SJCRH30 (cell line): Measurements from ENCODE around the gene BMPR1A. TPM values are rescaled to one million over a fixed set of nuclear protein-coding genes. Genes with fewer than 3 reads are reported as not detected.

Experiments used
- DNase-seq, 2 experiments: peaks; one replicate each; pipeline ENCODE4 v3.0.0-alpha.2; 2015 to 2020
- H3K27ac ChIP-seq: fragments of 250-450 bp; sonication (Bioruptor Pico); 2 replicates; pipeline ENCODE4 v1.5.1; 2020; ENCODE audit warnings: mild to moderate bottlenecking, moderate library complexity
- H3K27me3 ChIP-seq: fragments of 250-450 bp; sonication (Bioruptor Pico); 2 replicates; pipeline ENCODE4 v1.5.1; 2020; ENCODE audit warnings: mild to moderate bottlenecking, moderate library complexity
- H3K36me3 ChIP-seq: fragments of 250-450 bp; sonication (Bioruptor Pico); 2 replicates; pipeline ENCODE4 v1.5.1; 2020; ENCODE audit warnings: mild to moderate bottlenecking, moderate library complexity
- H3K4me1 ChIP-seq: fragments of 250-450 bp; sonication (Bioruptor Pico); 2 replicates; pipeline ENCODE4 v1.5.1; 2020; ENCODE audit warnings: mild to moderate bottlenecking, moderate library complexity
- H3K4me3 ChIP-seq: fragments of 250-450 bp; sonication (Bioruptor Pico); 2 replicates; pipeline ENCODE4 v1.5.1; 2020; ENCODE audit warnings: mild to moderate bottlenecking, moderate library complexity
- H3K9me3 ChIP-seq: fragments of 250-450 bp; sonication (Bioruptor Pico); replicated peaks from 2 replicates; pipeline ENCODE4 v1.5.1; 2020; ENCODE audit warnings: mild to moderate bottlenecking, moderate library complexity
- total RNA-seq: library from RNA; depleted of rRNA; stranded (reverse); fragments of >200 nt; shearing (Covaris generic); gene quantifications from 2 replicates; pipeline ENCODE4 v1.2.3, GENCODE V29; 2014

The BMPR1A gene
- total RNA-seq, 1 experiment from 2014 or later = 36.3 TPM

DNA sequence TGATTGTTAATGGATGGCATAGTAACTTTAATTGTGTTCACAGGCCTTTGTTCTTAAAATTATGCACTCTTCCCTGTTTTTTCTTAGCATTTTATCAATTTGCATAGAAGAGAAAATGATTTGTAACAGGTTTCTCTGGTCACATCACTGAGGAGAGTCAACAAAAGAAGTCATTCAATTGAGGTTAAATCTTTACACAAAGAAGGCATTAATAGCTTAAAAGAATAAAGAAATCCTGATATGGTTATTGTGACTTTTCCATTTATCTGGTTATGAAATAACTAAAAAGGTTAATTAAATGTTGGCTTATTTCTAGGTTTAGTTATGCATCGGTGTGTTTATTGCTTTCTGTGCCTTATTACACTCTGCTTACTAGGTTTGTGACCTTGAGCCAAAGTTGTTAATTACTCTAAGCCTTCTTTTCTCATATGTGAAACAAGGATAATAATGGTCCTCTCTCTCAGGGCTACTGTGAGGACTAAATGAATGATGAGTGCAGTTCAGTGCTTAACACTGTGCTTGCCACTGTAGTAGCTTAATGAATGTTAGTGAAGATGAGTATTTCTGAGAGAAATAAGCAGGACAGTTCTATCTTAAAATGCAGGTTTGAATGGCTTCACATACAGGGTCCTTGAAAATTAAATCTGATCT is 12.1 kb downstream of the BMPR1A start:
- Histone ChIP-seq H3K27ac (no peak overlapping the region), H3K36me3 (no peaks in the 10 kb centered on the region), H3K4me3 (no peak overlapping the region), H3K27me3 (no peaks in the 10 kb centered on the region), H3K4me1 (no peaks in the 10 kb centered on the region), H3K9me3 (no peaks in the 10 kb centered on the region)
- DNase-seq = no peak

DNA sequence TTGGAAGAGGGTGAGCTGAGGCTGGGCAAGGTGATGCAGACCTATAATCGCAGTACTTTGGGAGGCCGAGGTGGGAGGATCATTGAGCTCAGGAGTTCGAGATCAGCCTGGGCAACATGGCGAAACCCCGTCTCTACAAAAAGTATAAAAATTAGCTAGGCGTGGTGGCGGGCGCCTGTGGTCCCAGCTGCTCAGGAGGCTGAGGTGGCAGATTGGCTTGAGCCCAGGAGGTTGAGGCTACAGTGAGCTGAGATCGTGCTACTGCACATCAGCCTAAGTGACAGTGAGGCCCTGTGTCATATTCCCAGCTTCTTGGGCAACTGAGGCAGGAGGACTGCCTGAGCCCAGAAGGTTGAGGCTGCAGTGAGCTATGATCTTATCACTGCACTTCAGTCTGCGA is 13.6 kb downstream of the BMPR1A start:
- Histone ChIP-seq H3K27ac (no peak overlapping the region), H3K27me3 (no peaks in the 10 kb centered on the region), H3K9me3 (no peaks in the 10 kb centered on the region), H3K4me1 (no peaks in the 10 kb centered on the region), H3K36me3 (no peaks in the 10 kb centered on the region), H3K4me3 (no peak overlapping the region)
- no peak for DNase-seq

DNA sequence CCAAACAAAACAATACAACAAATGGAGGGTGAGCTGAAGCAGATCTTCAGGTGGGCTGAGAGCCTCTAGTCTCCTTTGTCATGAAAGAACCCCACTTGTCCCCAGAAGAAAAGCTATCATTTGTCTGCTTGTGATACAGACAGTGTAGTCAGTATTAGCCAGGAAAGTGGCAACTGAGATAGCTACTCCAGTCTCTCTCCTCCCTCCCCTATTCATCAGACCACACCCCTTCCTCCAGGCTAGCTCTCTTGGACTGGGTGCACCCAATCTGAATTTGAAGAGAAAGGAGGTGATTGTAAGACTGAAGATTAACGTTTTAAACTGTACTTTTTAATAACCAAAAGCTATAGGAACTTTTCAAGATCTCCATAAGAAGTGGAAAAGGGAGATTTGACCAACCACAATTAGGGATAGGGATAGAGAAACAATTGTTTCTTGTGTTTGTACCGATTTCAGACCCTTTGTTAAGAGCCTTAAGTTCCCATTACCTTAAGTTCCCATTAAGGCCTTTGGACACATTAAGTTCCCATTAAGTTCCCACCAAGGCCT is 14.1 kb downstream of the BMPR1A start:
- H3K36me3 ChIP-seq = no peaks in the 10 kb centered on the region
- no peaks in the 10 kb centered on the region for H3K4me1 ChIP-seq
- no peak for DNase-seq
- no peak overlapping the region for H3K4me3 ChIP-seq
- H3K27ac ChIP-seq = no peak overlapping the region
- no peaks in the 10 kb centered on the region for H3K9me3 ChIP-seq
- H3K27me3 ChIP-seq = no peaks in the 10 kb centered on the region

DNA sequence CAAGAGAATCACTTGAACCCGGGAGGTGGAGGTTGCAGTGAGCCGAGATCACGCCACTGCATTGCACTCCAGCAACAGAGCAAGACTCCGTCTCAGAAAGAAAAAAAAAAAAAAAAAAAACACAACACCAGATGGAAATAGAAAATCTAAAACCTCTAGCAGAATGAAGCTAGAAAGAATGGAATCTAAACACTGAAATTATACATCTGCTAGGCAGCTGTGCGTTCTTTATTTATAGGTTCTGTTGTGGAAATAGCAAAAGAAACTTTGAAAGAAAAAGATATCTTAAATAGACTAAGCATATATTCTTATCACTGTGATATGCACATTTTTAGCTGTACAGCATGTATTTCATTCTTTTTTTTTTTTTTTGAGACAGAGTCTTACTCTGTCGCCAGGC is 17.1 kb downstream of the BMPR1A start:
- no peak for DNase-seq
- Histone ChIP-seq H3K27ac (no peak overlapping the region), H3K27me3 (no peaks in the 10 kb centered on the region), H3K36me3 (no peaks in the 10 kb centered on the region), H3K4me1 (no peaks in the 10 kb centered on the region), H3K9me3 (no peaks in the 10 kb centered on the region), H3K4me3 (no peak overlapping the region)

DNA sequence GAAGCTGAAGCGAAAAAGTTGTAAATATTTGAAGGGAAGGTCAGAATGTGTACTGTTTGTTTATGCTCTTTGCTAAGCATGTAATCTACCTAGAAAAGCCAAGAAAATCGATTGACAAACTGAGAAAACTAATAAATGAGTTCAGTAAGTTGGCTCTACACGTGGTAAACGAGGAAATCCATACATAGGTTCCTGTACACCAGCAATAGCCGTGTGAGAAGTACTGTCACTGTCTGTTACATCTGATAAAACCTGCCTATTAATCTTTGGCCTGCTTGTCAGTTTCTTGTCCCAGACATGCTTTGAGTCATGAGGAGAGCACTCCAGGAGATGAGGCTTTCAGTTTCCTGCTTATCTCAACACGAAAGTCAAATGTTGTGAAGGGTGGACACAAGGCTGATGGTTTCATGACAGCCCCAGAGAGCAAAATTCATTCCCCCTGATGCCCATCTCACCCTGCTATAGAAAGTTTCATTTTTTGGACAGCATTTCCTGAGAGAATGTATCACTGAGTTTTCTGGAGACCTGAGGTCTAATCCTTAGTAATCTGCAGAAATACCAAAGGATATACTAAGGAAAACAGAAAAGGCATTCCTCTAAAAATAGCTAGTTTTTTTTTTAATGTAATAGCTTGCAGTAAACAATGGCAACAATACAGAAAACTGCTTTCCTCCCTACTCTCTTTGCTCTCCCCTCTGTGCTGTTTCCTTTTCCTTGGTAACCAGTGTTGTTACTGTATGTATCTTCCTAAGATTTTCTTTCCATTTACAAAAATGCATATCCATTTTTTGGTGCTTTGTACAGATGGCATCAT is 18.8 kb downstream of the BMPR1A start:
- no peaks in the 10 kb centered on the region for H3K27me3 ChIP-seq
- H3K36me3 ChIP-seq = no peaks in the 10 kb centered on the region
- H3K4me3 ChIP-seq = no peak overlapping the region
- H3K9me3 ChIP-seq = no peaks in the 10 kb centered on the region
- no peak overlapping the region for H3K27ac ChIP-seq
- DNase-seq = no peak
- H3K4me1 ChIP-seq = no peaks in the 10 kb centered on the region

DNA sequence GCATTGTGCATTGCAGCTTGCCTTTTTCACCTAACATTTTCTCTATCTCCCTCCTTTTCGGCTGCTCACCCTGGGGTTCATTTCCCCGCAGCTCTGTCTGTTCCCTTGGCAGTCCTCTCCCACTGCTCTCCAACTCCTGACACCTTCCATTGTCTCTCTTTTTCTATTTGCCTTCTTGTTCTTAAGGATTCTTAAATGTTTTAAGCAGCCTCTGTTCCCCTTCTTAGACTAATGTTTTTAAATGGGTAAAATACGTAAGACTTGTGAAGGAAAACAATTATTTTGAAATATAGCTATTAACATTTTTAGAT is 19.4 kb downstream of the BMPR1A start:
- Histone ChIP-seq H3K36me3 (no peaks in the 10 kb centered on the region), H3K4me1 (no peaks in the 10 kb centered on the region), H3K27me3 (no peaks in the 10 kb centered on the region), H3K9me3 (no peaks in the 10 kb centered on the region), H3K4me3 (no peak overlapping the region), H3K27ac (no peak overlapping the region)
- DNase-seq = no peak

DNA sequence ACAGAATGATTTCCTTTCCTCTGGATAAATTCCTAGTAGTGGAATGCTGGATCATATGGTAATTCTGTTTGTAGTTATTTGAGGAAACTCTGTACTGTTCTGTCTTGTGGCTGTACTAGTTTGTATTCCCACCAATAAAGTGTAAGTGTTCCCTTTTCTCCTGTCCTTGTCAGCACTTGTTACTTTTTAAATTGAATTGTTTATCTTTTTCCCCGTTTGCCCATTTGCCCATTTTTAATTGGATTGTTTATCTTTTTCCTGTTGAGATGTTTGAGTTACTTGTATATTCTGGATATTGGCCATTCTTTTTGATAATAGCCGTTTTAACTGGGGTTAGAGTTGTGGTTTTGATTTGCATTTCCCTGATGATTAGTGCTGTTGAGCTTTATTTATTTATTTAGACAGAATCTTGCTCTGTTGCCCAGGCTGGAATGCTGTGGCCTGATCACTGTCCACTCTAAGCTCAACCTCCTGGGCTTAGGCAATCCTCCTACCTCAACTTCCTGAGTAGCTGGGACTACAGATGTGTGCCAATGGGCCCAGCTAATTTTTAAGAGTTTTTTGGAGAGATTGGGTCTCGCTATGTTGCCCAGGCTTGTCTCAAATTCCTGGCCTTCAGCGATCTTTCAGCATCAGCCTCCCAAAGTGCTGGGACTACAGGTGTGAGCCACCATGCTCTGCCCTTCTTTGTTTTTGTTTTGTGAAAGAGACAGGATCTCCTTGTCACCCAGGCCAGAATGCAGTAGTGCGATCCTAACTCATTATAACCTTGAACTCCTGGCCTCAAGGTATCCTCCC is 23.0 kb downstream of the BMPR1A start:
- DNase-seq = no peak
- H3K27ac ChIP-seq = no peak overlapping the region

DNA sequence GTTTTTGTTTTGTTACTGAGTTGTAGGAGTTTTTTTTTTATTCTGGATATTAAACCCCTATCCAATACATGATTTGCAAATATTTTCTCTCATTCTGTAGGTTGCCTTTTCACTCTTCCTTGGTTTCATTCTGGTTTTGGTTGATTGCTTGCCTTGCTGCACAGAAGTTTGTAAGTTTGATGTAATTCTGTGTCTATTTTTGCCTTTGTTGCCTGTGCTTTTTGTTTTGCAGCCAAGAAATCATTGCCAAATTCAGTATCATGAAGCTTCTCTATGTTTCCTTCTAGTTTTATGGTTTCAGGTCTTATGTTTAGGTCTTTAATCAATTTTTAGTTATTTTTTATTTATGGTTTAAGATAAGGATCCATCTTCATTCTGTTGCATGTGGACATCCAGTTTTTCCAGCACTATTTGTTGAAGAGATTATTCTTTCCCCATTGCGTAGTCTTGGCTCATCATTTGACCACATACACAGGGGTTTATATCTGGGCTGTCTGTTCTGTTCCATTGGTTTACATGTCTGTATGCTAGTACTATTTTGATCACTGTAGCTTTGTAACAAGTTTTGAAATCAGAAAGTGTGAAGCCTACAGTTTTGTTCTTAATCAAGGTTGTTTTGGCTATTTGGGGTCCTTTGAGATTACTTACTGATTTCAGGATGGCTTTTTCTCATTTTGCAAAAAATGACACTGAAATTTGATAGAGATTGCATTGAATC is 26.4 kb downstream of the BMPR1A start:
- no peaks in the 10 kb centered on the region for H3K9me3 ChIP-seq
- no peak overlapping the region for H3K27ac ChIP-seq
- DNase-seq = no peak
- H3K4me1 ChIP-seq = no peaks in the 10 kb centered on the region
- no peaks in the 10 kb centered on the region for H3K27me3 ChIP-seq
- H3K4me3 ChIP-seq = no peak overlapping the region
- no peaks in the 10 kb centered on the region for H3K36me3 ChIP-seq

More for the DNA sequence above, 23.0 kb downstream of the BMPR1A start:
- H3K9me3 ChIP-seq = no peaks in the 10 kb centered on the region
- H3K27me3 ChIP-seq = no peaks in the 10 kb centered on the region
- no peaks in the 10 kb centered on the region for H3K4me1 ChIP-seq
- H3K36me3 ChIP-seq = no peaks in the 10 kb centered on the region
- H3K4me3 ChIP-seq = no peak overlapping the region

DNA sequence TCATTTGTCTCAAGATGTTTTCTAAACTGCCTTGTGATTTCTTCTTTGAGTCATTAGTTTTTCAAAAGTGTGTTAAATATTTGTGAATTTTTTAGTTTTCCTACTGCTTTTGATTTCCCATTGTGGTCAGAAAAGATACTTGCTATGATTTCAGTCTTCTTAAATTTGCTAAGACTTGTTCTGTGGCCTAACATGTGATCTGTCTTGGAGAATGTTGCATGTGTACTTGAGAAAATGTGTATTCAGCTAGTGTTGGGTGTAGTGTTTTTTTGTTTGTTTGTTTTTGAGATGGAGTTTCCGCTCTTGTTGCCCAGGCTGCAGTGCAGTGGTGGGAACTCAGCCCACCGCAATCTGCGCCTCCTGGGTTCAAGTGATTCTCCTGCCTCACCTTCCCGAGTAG is 28.6 kb downstream of the BMPR1A start:
- no peak overlapping the region for H3K27ac ChIP-seq
- no peak overlapping the region for H3K4me3 ChIP-seq
- no peaks in the 10 kb centered on the region for H3K27me3 ChIP-seq
- no peak for DNase-seq
- no peaks in the 10 kb centered on the region for H3K4me1 ChIP-seq
- no peaks in the 10 kb centered on the region for H3K36me3 ChIP-seq
- no peaks in the 10 kb centered on the region for H3K9me3 ChIP-seq

DNA sequence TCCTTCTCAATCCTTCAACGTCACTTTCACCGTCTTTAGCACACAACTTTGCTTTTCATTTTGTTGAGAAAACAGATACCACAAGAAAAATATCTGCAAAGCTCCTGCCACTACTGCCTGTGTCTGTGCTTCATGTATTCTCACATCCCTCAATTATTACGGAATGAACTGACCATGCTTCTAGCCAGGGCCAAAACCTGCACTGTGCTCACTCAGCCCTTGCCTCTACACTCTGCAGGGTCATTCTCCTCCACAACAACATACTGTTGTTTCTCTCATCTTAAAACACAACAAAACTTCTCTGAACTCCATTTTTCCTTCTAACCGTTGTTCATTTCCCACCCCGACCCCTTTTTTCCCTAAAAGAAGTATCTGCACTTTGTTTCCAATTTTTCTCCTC is 29.5 kb downstream of the BMPR1A start:
- Histone ChIP-seq H3K27ac (no peak overlapping the region), H3K9me3 (no peaks in the 10 kb centered on the region), H3K4me3 (no peak overlapping the region), H3K36me3 (no peaks in the 10 kb centered on the region), H3K27me3 (no peaks in the 10 kb centered on the region), H3K4me1 (no peaks in the 10 kb centered on the region)
- no peak for DNase-seq

DNA sequence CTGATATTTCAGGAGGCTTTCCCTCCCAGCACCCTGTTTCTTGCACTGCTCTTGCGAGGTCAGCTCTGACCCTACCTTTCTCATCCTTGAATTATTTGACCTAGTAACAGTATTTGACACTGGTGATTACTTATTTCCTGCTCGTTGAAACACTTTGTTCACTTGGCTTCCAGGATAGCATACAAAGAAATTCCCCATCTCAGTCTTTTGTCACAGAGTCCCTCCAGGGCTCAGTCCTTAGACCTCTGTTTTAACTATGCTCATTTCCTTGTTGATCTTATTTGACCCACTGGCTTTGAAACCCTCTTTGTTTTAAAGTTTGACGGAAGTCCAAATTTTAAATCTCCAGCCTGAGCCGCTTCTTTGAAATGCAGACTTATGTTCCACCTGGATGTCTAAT is 29.9 kb downstream of the BMPR1A start:
- no peaks in the 10 kb centered on the region for H3K27me3 ChIP-seq
- H3K9me3 ChIP-seq = no peaks in the 10 kb centered on the region
- no peaks in the 10 kb centered on the region for H3K36me3 ChIP-seq
- no peak overlapping the region for H3K4me3 ChIP-seq
- H3K27ac ChIP-seq = no peak overlapping the region
- DNase-seq = no peak
- H3K4me1 ChIP-seq = no peaks in the 10 kb centered on the region

DNA sequence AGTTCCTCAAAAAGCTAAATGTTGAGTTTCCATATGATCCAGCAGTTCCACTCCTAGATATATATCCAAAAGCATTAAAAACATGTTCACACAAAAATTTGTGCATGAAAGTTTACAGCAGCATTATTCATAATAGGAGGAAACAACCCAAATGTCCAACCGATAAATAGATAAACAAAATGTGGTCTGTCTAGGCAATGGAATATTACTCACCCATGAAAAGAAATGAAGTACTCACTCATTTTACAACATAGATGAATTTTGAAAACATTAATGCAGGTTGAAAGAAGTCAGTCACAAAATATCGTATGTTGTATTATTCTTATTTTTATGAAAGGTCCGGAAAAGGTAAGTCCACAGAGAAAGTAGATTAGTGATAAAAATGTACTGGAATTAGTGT is 34.0 kb downstream of the BMPR1A start:
- no peak overlapping the region for H3K27ac ChIP-seq
- H3K9me3 ChIP-seq = no peaks in the 10 kb centered on the region
- DNase-seq = no peak
- no peaks in the 10 kb centered on the region for H3K27me3 ChIP-seq
- no peaks in the 10 kb centered on the region for H3K36me3 ChIP-seq
- no peaks in the 10 kb centered on the region; the same call in 1 of the 2 replicates for H3K4me1 ChIP-seq
- no peak overlapping the region for H3K4me3 ChIP-seq

DNA sequence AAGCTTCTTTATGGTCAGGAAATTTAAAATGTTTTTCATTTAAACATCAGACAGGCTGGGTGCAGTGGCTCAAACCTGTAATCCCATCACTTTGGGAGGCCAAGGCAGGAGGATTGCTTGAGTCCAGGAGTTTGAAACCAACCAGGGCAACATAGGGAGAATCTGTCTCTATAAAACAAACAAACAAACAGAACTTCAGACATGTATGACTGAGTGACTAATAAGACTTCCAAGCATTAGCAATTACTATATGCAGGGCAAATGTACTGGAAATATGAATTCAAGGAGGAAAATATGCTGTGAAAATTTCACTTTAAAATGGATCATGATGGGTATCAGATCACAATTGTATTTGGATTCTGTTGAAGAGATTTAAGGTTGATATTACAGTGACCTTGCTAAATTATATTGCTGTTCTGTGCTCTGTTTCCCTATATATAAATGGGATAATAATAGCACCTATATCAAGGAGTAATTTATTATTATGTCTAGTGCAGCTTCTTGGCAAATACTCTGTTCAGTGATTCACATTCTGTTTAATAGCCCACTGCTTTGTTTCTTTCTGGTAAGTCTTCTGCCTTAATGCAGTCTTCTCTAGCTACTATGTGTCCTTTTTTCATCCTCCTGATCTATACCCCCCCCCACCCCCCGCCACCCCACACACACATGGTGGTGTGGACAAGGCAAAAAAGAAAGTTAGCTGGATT is 36.2 kb downstream of the BMPR1A start:
- Histone ChIP-seq H3K9me3 (no peaks in the 10 kb centered on the region), H3K27ac (no peak overlapping the region), H3K36me3 (no peaks in the 10 kb centered on the region), H3K4me3 (no peak overlapping the region), H3K4me1 (peaks cover 7% of the 10 kb centered on the region), H3K27me3 (no peaks in the 10 kb centered on the region)
- no peak for DNase-seq

DNA sequence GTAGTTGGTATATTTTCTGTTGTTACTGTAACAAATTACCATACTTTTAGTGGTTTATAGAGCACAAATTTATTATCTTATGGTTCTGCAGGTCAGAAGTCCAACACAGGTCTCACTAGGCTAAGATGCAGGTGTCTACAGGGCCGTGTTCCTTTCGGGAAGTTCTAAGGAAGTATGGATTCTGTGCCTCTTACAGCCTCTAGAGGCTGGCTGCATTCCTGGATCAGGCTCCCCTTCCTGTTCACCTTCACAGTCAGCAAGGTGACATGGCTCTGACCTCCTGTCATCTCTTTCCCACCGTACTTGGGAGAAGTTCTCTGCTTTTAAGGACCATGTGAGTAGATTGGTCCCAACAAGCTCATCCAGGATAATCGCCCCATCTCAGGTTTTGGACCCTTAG is 37.3 kb downstream of the BMPR1A start:
- no peaks in the 10 kb centered on the region for H3K27me3 ChIP-seq
- peaks cover 7% of the 10 kb centered on the region for H3K4me1 ChIP-seq
- DNase-seq = no peak
- no peaks in the 10 kb centered on the region for H3K9me3 ChIP-seq
- H3K27ac ChIP-seq = no peak overlapping the region
- H3K36me3 ChIP-seq = no peaks in the 10 kb centered on the region
- H3K4me3 ChIP-seq = no peak overlapping the region
